Activated CD4-positive, alpha-beta T cell treated with anti-CD3 and anti-CD28 coated beads, Interleukin-2, amount 50 U/mL, for 1 hour (primary cell): ENCODE results near the gene HHAT.

Source experiments
- DNase-seq: peaks from one replicate; pipeline ENCODE4 v3.0.0-alpha.2; 2020

Gene HHAT

DNA sequence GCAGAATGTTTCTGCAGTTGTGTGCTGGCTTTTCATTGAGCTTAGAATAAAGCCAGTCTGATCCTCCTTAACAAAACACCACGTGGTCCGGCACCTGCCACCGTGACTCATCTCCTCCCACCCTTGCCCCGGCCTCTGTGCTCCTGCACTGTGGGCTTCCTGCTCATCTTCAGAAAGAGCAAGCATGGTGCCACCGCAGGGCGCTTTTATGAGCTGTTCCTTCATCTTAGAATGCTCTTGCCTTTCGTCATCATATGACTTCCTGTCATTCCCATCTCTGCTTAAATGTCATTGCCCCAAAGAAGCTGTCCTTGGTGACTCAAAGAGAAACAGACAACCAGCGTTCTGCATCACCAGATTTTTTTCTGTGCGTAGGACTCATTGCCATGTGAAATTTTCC lies 117.8 kb downstream of the HHAT start:
- peak; percentile 54 for DNase-seq

DNA sequence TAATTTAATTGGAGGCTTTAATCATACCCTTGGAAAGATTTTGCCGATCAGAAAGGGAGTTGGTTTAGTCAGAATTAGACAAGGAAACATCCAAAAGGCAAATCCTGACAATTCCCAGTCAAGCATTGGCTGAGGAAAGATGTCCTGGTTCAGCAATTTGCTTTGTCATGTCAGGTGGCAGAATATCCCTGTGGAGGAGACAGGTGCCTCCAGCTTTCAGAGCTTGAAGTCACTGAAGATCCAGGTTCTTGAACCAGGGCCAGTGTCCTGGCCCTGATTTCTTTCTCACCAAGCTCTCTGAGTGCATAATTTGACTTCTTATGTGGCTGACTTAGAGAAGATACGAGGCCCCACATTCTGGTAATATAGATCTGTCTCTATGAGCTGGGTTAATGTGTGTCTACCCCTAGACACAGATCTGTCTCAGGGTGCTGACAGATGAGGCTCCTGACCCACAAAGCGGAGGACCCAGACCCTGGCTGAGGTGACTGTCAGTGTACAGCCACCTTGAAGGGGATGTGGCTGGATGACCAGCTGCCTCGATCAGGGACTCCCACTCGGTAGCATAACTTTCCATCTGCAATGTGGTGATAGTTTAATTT lies 118.9 kb downstream of the HHAT start:
- DNase-seq: no peak

DNA sequence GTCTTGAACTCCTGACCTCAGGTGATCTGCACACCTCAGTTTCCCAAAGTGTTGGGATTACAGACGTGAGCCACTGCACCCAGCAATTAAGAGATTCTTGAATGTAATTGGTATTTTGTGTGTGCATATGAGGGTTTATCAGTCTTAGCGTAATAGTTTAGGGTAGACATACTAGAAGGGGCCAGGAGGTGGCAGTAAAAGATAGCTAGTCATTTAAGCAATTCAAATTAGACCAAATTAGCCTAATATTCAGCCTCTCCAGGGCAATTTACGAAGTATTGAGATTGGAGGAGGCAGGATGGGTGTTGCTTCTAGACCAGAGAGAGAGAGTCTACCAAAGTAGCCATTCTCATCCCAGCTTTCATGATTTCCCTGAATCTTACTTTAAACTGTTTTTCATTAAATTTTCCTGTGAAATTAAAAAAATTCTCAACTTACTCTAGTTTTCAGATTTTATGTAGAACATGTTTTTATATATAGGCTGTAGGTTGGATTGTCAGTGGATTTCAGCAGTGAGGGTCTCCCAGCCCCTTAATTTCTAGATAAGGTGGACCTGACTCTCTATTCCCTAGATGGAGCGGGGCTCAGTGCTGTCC lies 119.7 kb downstream of the HHAT start:
- DNase-seq: no peak

DNA sequence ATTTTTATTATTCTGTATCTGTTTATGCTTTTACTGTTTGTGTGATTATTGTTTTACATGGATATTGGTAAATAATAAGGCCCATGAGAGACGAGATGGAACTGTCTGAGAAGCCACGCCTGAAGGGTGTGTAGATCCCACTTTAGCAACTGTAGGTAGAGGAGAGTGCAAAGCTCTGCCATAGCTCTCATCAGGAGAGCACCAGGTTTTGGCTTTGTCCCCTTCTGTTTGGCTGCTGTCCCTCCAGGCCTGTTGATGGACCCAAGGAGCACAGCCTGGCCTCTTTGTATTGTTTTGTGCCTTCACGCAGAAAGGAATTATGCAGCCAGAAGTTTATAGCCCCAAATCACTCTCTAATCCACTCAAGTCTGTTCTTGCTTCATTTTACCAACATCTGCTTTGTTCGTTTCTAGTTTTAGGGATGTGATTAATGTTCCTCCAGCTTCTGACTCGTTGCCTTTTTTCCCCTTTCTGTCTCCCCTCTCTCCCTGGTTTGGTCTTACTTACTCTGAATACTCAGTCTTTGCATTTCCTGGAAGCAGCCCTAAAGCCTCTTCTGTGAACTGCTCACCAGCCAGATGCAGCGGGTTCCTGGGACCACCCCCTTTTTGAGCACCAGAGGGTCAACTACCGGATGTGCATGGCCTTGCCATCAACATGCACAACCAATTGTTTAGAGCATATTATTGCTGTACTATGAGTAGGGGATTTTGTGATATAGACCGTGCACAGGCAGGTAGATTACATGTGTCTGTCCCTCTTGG lies 127.3 kb downstream of the HHAT start:
- no peak for DNase-seq

DNA sequence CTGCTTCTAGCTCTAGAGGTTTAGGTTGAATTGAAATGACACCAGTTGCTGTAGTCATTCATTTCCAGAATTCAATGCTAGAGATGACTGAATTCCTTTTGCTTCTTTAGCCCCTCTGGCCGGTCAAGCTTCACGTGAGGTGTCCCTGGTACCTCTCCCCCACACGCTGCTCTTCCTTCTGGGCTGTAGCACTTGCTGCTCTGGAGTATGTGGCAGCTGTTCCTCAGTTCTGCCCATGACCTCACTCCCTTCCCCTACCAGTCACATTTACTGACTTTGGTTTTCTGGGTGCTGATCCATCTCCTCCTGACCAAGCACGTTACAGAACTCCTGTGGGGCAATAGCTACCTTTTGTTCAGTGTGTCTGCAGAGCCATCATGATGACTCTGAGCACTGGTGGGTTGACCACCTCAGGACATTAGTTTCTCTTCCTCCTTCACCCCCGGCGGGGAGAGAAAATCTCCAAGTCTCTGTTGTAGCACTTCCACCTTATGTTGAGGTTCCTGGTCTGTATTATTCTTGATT lies 128.1 kb downstream of the HHAT start:
- DNase-seq: no peak

DNA sequence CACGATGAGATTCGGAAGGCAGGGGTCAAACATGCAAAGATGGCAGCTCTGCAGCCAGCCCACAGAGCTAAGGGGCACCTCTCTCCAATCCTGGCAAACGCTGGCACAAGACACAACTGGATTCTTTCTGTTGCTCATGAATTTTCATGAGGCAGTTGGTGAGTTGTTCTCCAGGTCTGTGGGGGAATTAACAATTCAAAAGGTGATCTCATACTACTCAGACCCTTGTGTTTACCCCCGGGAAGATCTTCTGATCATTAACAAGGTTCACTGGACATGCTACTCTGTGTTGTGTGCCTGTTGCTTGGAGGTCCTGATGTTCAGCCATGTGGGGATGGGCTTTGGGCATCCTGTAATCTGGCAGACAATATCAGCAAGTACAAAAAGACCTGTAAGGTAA lies 128.9 kb downstream of the HHAT start:
- no peak for DNase-seq

DNA sequence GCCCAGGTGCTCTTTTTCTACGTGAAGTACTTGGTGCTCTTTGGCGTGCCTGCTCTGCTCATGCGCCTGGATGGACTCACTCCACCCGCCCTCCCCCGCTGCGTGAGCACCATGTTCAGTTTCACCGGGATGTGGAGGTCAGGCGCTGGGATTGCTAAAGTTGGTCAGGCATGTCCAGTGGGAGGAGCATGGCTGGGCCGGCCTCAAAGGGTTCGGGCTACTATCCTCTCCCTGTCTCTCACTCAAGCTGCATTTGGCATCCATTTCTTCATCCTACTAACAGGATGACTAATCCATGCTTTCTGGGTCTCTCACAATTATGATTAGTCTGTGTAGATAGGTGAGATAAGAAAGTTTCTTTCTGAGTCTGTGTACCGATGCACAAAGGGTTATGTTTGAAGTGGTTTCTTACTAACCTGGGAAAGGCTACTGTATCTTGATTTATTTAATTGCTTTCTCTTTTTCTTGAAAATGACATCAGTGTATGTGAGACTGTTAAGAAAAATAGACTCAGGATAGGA lies 135.9 kb downstream of the HHAT start:
- DNase-seq: no peak

DNA sequence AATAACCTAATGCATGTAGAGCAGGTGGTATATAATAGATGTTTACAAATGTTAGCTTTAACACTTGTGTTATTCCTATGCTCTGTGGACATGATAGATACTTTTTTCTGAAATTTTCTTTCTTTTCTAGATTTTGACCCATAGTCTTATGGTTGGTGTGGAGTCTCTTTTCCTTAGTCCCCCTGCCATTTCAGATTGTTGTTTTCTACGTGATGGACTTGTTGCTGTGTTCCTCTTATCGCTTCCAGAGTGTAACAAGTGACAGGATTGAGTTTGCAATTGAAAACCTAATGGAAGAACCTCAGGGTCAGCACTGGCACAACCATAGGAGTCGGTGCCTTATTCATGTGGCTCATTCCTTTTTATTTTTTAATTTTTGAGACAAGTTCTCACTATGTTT lies 136.4 kb downstream of the HHAT start:
- no peak for DNase-seq

DNA sequence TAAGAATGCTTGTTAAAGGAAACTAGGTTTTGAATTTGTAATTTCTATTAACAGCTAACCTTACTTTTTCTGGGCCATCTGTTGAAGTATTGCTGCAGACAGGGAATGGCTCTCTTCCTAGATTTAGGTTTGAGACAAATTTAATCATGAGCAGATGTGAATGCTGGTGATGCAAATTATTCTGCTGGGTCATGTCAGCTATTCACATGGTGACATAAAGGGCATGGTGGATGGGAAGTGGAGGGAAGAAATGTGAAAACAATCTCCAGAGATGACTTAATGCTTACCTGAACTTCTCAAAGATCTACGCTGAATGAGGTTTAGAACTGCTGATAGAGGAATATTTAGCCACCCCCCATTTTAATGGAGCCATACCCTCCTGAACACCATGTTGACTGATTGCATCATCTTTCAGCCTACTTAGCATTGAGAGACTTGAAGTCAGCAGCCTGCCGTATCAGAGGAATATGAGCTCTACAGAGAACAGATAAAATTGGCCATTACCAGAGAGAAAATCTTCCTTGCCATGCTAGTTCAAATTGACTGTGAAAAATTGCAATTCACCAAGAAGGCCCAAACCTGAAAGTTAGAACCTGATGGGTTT lies 138.8 kb downstream of the HHAT start:
- no peak for DNase-seq

DNA sequence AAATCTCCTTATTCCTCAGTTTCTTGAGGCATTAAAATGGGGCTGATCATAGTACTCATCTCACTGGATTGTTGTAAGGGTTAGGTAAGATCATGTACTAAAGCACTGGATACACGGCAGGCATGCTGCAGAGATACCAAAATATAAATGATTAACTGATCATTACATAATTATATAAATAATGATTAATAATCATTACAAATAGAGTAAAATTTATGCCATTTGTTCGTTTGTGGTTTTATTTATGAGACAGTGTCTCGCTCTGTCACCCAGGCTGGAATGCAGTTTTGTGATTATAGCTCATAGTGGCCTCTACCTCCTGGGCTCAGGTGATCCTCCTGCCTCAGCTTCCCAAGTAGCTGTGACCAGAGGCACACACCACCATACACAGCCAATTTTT lies 140.7 kb downstream of the HHAT start:
- DNase-seq: no peak

DNA sequence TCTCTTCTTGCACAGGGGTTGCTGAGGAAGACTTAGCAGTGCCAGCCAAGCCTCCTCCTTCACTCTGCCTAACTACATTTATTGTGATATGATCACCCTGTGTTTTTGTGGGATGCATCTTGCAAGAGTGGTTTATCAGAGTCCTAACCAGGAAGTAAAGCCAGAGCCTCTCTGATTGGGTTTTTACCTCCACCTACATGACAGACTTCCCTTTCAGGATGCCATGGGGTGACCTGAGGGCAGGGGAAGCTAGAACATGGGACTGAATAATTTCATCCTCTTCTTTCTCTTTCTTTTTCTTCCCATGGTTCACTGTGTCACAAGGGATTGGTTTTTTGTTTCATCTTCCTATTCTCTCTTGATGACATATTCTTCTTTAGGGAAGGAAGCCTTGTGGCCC lies 146.6 kb downstream of the HHAT start:
- DNase-seq: no peak

DNA sequence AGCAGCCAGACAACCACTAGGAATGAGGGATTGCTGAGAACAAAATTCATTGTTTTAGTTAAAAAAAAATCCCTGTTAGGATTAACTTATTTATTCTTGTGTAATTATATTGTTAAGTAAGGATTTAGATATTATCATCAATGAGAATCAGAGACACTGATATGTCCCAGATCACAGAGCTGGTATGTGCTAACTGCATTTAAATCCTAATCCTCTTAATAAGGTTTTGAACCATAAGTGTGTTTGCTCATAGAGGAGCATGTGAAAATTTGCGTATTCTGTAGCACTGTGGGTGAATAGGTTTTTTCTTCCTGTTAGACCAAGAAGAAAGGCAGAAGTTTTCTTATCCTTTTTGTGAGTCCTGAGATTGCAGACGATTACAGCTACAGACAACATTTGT lies 147.1 kb downstream of the HHAT start:
- DNase-seq: no peak

DNA sequence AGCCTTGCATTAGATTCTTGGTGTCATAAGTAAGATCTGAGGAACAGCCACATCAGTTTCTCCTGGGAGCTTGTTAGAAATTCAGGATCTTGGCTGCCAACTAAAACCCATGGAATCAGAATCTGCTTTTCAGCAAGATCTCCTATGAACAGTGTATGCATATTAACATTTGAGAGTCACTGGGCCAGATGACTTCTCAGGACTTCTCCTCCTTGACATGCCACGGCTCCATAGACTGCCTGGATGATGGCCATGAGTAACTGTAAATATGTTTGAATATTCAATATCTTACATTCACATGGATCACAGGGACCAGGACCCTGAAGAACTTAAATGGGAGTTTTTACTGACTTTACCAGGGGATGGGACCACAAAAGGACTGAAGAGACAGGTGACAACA lies 148.0 kb downstream of the HHAT start:
- no peak for DNase-seq

DNA sequence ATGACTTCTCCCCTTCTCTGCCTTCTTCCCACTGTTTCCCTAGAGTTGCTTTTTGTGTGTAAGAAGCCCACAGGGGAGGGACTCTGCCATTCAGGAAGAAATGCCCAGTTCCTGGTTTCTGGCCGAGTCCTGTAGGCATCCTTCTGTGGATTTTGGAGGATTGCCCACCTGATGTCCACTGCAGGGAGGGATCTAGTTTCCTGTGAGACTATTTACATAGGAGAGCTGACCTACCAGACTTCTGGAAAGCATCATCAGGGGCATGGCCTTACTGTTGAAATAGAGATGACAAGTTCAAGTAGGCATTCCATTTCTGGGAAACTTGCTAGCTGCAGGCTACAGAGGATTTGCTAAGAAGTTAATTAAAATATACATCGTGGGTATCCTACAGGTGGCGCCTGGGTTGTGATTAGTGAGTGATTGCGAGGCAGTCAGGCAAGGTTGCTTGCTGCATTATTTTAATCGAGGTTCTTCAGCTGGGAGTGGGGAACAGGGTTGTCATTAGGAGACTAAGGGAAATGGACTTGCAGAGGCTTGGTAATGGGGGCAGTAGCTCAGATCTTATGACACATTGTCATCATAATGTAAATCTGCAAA lies 148.7 kb downstream of the HHAT start:
- no peak for DNase-seq

DNA sequence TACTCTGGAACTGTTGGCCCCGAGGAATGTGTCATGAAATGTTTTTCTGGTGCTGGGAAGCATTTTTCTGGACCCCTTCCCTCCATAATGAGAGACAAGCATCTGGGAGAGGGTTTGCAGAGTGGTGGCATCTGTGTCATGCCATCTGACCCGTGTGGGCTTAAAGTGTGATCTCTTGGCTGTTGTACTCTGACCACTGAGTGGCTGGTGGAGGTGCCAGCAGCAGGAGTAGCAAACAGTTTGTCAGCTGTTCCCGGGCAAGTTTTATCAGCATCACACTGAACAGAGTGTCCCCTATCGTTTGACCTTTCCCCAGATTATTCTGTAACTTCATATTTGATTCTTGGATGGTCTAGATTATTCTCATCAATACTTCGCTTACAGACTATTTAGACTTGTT lies 150.1 kb downstream of the HHAT start:
- no peak for DNase-seq

DNA sequence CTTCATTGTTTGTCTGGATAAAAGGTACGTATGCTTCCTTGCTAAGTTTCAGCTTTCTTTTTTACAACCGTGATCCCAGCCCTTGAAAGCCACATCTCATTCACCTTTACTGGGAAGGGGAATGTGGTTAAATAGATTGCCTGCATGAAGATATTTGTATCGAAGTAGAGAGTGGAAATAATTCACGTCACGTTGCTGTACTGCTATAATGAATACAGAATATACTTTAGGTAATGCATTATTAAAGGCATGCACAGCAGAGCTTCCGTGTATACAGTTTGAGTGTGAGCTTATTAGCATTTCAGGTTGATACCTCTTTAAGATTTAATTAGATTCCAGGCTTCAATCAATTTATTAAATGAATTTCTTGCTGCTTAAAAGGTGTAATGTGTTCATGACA lies 153.8 kb downstream of the HHAT start:
- DNase-seq: no peak

DNA sequence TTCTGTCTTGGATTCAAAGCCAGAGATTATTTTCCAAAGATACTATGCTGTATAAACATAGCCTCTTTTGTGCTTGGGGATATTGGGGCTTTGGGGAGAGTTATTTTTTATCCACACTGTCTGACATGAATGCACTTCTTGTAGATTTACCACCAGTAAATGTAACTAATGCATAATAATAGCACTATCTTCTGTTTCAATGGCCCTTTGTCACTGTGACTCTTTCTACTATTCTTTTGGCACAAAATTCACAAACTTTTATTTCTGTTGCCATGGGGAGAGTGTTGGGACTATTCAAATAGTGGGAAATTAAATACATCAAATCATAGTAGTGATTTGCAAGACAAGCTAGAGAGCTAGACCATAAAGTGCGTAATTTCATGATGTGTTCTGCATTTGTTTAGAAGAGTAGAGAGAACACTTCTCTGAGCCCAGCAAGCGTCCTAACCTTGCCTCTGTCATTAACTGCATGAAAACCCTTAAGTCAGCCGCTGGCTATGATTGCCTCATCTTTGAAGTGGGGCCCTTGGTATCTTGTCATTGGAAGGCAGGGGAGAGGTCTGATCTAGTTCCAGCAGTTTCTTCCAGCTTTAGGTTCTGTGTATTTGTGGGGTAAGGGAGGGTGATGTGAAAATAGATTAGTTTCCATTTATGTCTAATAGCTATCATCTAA lies 154.4 kb downstream of the HHAT start:
- no peak for DNase-seq

DNA sequence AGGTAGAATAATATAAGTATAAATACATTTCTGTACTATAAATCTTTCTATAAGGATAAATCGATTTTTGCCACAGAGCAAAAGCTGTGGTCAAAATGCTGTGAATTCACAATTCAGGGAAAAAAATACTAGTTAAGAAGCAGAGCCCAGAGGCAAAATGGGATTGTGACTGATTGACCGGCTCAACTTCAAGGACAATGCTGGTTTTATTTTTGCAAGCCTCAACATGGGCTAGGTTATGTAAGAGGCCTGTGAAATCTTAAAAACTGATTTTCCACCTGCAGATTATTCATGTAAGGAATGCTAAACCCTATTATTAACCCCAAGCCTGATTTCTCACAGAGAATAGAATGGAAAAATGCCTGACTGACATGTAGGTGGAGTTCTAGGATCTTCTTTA lies 155.1 kb downstream of the HHAT start:
- DNase-seq: no peak

DNA sequence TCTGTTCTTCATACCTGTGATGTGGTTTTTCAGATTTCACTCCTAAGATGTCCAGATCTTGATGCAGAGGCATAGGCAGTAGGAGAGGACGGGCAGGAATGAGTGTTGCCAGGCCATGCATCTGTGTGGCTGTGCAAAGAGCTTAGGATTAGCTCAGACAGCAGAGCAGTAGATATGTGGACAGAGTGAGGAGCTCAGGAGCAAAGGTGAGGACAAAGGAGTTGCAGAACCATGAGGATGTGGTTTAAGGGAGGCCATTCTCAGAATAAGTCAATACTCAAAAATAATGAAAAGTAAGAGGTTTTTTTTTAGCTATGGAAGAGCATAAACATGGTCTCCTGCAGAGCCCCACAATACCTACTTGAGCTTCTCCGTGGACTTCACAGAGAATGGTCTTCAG lies 158.3 kb downstream of the HHAT start:
- DNase-seq: no peak

DNA sequence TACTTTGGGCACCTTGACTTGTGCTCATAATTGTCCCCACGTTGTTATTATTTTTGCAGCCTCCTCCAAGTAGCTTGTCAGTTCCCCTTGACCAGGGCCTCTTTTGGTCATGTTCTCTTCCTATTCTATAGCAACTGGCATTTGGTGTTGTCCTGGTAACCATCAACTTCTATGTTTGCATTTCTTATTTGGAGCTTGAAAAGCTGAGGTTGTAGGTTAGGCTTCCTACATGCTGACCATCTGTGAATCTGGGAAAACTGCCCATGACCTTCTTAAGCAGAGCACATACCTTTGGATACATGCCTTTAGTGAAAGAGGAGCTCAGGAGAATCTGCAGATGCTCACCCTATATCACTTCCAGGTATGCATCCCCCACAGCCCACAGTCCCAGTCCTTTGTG lies 160.8 kb downstream of the HHAT start:
- no peak for DNase-seq

DNA sequence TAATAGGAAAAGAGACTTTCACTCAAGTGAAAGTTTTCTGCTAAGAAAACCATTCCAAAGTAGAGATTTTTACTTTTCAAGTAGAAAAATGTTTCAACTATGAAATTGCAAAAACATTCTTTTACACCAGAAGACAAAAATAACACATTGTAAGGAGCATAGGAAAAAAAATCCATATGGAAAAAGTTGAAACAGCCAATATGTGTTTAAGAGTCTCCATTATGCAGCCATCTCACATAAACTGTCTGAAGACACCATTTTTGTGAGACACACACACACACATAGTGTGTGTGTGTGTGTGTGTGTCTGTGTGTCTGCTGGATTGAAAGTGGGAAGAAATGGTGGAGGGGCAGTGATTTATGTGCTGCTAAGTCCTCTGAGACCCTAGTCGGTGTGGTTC lies 162.1 kb downstream of the HHAT start:
- DNase-seq: no peak

DNA sequence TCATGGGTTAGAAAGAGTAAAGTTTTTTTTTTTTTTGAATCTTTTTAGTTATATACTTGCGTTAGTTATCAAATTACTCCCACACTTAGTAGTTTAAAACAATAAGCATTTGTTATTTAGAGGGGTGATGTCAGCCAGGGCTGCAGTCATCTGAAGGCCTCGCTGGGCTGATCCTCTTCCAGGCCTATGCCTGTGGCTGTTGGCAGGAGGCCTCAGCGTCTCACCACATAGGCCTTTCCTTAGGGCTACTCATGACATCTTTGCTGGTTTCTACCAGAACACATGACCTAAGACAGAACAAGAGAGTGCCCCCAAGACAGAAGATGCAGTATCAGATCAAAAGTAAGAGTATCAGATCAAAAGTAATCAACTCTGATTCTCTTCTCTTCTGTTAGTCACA lies 167.4 kb downstream of the HHAT start:
- DNase-seq: no peak

DNA sequence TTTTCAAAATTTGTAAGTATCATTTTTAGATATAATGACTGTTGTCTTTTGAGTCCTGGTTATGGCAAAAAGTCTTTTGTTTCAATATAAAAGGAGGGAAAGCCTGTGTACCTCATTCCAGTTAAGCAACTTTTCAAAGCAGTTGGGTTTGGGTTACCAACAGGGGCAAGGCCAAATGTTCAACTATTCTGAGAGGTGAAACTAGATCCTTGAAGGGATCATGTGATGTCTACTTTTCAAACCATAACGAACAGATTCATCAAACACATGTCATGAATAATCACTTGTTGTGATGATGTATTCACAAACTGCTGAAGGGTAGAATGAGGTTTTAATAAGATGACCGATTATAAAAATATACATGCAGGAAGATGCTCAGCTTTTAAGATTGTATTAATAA lies 171.3 kb downstream of the HHAT start:
- DNase-seq: no peak
